HG03135 (cell line): Measurements from ENCODE around the gene ARHGEF28.

Experiments used
- ATAC-seq: cut with Tn5 transposase; IDR thresholded peaks from one replicate; pipeline ENCODE4 v1.9.1; 2021; ENCODE audit warnings: mild to moderate bottlenecking, moderate library complexity; ENCODE audit not compliant: unreplicated experiment

The ARHGEF28 gene, protein sequence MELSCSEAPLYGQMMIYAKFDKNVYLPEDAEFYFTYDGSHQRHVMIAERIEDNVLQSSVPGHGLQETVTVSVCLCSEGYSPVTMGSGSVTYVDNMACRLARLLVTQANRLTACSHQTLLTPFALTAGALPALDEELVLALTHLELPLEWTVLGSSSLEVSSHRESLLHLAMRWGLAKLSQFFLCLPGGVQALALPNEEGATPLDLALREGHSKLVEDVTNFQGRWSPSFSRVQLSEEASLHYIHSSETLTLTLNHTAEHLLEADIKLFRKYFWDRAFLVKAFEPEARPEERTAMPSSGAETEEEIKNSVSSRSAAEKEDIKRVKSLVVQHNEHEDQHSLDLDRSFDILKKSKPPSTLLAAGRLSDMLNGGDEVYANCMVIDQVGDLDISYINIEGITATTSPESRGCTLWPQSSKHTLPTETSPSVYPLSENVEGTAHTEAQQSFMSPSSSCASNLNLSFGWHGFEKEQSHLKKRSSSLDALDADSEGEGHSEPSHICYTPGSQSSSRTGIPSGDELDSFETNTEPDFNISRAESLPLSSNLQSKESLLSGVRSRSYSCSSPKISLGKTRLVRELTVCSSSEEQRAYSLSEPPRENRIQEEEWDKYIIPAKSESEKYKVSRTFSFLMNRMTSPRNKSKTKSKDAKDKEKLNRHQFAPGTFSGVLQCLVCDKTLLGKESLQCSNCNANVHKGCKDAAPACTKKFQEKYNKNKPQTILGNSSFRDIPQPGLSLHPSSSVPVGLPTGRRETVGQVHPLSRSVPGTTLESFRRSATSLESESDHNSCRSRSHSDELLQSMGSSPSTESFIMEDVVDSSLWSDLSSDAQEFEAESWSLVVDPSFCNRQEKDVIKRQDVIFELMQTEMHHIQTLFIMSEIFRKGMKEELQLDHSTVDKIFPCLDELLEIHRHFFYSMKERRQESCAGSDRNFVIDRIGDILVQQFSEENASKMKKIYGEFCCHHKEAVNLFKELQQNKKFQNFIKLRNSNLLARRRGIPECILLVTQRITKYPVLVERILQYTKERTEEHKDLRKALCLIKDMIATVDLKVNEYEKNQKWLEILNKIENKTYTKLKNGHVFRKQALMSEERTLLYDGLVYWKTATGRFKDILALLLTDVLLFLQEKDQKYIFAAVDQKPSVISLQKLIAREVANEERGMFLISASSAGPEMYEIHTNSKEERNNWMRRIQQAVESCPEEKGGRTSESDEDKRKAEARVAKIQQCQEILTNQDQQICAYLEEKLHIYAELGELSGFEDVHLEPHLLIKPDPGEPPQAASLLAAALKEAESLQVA (N-terminal part only)

DNA sequence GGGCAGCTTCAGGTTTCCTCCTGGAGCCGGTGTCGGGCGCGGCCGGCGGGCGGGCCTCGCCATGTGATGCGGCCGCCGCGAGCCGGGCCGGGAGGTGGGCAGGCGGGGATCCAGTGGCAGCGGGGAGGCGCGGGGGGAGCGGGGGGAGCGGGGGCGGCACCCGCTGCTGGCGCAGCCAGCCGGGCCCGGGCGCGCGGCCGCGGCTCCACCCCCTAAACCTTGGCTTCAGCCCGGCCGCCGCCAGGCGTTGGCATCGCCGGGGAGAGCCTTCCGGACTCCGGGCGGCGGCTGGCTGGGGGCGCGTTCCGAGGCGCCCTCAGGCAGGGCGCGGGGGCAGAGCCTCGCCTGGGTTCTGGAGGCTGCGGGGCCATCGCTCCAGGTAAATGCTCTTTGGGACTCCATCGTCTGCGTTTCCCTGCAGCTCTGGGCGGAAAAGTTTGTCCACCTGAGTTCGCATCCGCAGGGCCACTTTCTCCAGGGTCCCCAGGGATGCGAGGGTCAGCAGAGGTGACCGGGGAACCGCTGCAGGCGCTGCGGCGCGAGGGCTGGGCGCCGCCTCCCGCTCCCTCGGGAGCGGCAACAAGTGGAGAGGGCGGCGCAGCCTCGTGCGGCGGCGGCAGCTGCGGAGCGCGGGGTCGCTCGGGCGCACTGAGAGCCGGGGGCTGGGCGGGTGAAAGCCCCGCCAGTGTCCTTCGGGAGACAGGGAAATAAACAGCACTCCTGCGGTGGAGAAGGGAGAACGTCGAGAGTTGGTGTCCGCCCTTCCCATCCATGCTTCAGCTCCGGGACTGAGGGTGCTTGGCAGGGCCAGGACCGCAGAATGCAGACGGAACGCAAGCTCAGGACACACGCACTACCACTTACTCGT lies at the start of gene ARHGEF28:
Gene ARHGEF28 (plus strand): TSS at position 253 of the 868 bp plus-strand sequence. CDS start 58,656 bp downstream, outside the sequence.
- ATAC-seq = no peak

DNA sequence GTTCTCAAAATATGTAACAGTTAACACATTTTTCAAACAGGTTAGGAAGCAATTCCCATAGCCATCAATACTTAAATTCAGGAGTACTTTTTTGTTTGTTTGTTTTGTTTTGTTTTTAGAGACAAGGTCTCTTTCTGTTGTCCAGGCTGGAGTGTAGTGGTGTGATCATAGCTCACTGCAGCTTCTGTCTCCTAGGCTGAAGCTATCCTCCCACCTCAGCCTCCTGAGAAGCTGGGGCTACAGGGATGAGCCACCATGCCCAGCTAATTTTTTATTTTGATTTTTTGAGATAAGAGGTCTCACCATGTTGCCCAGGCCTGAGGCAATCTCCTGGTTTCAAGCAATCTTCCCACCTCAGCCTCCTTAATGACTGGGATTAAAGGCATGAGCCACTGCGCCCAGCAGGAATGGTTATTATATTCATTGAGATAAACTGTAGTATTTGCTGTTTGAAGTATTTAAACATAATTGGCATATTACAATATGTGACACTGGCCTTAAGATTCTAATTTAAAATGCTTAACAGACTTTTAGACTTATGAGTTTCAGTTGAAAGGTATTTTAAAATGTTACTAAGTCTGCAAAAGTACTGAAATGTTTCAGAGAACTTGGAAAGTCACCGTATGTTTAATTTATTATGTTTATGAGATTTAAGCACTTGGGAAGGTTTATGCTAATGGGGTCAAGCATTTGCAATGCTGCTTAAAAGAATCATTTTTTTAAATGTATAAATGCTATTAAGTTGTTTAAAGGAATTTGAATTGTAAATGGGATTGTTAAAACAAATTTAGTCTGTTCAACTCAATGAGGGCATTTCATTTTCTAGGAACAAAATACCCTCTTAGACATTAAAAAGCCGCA lies 43.5 kb upstream of the ARHGEF28 start:
- ATAC-seq = no peak

DNA sequence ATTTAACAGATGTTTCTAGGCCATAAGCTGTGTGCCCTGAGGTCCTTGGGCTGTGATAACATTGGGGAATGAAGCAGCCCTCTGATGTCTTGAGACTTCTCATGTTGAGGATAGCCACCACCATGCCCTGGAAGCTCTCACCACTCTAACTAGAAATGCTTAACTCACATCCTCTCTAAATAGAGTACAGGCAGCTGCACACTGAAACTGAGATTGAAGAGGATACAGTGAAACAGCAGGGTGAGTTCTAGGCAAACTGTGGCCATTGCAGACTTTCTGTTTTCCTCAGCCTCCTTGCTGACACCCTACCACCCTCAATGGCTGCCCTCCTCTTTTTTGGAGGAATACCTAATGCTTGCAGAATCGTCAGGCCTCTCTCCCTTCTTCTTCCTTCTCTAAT lies 38.1 kb upstream of the ARHGEF28 start:
- ATAC-seq = peak; percentile 74

DNA sequence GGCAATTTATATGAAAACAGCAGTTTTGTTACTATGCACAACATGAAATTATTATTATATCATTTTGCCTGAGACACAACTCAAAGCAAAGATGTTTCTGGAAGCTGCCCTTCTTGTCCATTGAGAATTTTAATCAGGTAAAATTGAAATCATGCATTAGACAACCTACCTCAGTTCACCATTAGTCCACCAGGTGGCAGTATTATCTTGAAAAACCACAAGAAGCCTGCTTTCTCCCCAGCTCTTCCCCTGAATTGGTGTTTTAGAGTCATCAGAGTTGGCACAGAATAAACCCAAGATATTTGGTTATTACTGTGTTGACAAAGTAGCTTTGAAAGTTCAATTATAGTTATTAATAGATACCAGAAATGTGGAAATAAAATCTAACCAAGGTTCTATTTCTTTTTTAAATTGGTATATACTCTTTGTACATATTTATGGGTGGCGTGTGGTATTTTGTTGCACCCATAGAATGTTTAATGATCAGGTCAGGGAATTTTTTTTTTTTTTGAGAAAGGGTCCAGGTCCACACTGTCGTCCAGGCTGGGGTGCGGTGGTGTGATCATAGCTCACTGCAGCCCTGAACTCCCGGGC lies 34.8 kb upstream of the ARHGEF28 start:
- ATAC-seq = no peak

DNA sequence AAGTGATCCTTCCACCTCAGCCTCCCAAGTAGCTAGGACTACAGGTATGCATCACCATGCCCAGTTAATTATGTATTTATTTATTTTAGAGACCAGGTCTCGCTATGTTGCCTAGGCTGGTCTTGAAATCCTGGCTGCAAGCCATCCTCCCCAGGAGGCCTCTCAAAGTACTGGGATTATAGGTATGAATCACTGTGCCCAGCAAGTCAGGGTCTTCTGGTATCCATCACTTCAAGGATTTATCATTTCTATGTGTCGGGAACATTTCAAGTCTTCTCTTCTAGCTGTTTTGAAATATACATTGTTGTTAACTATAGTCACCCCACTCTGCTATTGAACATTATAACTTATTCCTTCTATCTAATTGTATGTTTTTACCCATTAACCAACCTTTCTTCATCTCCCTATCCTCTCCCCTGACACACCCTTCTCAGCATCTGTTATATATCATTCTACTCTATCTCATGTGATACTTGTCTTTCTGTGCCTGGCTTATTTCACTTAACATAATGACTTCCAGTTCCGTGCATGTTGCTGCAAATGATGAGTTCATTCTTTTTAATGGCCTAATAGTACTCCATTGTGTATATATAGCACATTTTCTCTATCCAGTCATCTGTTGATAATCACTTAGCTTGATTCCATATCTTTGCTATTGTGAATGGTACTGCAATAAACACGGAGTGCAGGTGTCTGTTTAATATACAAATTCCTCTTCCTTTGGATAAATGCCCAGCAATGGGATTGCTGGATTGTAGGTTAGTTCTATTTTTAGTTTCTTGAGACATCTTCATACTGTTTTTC lies 34.1 kb upstream of the ARHGEF28 start:
- ATAC-seq = no peak

DNA sequence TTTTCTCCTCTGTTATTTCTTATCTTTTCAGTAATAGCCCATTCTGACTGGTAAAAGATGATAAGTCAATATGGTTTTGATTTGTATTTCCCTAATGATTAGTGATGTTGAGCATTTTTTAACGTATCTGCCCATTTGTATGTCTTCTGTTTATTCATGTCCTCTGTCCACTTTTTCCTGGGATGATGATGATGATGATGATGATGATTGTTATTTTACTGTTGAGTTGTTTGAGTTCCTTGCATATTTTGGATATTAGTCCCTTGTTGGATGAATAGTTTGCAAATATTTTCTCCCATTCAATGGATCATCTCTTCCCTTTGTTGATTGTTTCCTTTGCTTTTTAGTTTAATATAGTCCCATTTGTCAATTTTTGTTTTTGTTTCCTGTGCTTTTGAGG lies 33.4 kb upstream of the ARHGEF28 start:
- no peak for ATAC-seq

DNA sequence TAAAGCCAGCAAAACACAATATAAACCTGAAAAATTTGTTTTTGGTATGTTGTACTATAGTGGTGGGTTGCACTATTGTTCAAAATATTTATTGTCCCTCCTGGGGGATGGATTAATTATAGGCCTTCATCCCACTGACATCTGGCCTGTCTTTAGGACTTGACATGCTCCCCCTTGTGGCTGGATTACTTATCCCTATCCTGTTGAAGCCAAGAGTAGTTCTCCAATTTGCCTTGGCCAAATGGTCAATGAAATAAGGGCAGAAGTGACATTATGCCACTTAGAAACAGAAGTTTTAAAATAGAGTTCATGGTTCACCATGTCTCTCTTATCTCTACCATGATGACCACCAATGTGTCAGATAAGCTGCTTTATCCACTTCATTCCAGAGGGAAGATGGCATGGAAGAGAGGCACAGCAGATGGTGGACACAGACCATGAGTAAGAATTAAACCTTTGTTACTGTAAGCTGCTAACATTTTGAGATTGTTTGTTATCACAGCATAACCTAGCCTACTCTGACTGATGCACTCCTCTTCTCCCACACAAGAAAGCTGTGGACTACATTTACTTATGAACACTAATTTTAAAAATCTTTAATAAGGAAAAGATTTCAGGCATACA lies 29.2 kb upstream of the ARHGEF28 start:
- no peak for ATAC-seq

DNA sequence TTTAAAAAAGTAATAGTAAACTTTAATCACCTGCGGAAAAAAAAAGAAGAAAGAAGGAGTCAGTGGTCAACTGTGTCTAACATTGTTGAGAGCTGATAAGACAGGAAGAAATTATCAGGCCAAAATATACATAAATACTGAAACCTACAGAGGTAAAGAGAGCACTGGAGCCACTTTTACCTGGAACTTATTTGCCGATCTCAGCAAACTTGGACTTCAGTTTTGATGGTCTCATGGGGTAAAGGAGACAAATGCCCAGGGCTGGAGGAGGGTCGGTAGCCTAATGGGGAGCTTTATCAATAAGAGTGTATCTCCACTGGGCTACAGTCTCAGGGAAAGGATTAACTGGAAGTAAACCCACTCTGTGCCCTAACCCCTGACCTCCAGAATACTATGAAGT lies 26.6 kb upstream of the ARHGEF28 start:
- no peak for ATAC-seq

DNA sequence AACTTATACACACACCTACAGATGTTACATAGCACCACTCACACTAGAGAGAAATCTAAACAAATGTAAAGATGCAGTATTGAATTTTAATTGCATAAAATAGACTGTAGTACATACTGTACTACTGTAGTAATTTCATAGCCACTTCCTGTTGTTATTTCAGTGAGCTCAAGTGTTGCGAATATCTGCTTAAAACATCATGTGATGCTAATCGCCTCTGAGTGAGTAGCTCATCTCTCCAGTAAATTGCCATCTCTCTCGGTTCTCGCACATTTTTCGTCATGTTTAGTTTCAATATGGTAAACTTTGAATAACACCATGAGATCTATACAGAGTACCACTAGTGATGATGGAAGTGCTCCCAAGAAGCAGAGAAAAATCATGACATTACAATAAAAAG lies 22.0 kb upstream of the ARHGEF28 start:
- ATAC-seq = no peak

DNA sequence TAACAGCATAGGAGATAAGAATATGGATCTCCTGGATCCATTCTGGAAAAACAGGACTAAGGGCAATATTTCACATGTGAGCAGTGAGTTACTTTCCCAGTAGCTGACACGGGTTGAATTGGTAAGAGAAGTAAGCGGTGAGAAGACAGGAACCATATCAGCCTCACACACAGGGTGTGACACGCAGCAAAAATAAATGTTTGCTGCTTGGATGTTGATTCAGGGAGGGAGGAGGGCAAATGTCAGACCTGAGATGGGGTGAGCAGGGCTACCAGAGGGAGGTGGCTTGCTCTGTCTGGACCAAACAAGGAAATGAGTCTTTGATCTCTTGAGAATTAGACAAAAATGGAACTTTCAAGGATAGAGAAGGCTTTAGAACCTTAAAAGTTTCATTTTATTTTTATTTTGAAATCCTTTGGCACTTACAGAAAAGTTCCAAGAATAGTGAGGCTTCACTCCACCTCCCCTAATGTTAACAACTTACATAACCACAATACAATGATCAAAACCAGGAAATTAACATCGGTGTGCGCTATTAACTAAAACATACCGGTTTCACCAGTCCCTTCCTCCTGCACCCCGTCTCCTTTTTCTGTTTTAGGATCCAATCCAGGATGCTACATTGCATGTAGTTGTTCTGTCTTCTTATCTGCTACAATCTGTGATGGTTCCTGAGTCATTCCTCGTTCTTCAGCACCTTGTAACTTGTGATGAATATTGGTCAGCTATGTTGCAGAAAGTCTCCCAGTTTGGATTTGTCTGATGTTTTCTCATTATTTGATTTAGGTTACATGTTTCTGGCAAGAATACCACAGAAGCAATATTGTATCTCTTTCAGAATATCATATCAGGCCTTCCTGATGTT lies 20.5 kb upstream of the ARHGEF28 start:
- ATAC-seq = no peak

DNA sequence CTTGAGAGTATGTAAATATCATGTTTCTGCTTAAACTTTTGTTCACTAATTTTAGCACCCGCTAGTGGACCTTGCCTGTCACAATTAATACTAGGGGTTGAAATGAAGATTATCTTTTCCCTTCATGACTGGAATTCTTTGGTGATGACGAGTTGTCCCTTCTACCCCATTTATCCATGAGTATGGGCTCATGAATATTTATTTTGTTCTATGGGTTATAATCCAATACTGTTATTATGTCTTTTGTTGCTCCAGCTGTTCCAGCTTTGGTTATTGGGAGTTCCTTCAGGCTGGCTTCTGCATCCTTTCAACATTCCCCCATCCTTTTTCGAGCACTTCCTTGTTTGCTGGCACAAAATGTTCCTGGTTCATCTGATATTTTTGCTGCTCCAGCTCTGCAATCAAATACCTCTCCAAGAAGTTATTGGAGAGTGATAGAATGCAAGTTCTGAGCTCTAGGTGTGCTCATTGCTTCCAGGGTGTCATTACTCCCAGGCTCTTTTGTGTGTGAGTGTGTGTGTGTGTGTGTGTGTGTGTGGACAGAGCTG lies 19.7 kb upstream of the ARHGEF28 start:
- ATAC-seq = no peak

DNA sequence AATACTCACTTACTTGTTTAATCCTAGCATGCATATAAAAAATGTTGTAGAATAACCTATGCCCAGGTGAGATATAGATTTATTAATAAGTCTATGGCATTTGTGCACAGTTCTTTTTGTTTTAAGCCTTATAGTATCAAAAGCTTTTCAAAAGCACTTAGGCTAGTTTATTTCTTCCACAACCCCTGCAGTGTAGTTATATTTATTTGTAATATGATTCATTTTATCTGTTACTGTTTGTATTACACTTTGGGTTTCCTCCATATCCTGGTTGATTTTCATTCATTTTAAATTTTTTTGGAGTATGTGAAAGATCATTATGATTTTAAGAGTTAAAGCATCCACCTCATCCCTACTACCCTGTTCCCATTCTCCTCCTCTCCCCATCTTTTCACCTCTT lies 18.8 kb upstream of the ARHGEF28 start:
- no peak for ATAC-seq

DNA sequence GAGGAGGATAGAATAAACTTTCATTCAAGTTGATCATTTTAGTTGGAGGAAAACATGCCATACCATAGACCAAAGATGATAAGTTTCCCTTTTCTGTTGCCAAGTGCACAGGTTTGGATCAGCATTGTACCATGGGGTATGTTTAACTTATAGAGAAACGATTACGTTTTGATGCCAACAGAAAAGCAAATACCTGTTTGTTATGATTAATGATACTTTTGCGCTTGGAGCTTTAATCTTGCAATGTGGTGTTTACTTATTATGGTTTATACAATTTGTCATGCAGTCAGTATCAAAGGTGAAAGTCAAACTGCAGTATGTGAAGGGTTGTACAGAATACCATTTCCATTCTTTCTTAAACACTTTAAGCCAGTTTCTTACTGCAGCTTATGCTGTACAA lies 13.2 kb upstream of the ARHGEF28 start:
- ATAC-seq = no peak

DNA sequence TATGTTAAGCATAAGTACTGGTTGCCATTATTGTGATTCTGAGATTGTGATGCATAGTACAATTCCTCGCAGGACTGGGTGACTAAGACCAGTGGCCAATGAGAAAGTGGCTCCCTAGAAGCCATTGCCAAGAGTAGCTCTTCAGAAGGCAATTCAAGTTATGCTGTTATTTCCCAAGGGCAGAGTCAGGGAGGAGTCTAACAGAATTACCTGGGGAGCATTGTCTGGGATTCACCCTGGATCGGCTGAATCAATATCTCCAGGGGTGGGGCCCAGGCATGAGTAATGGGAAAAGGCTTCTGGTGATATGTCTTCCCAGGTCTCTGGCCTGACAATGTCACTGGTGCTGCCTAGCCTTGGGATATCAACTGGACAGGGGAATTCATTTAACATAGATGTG lies 10.9 kb upstream of the ARHGEF28 start:
- ATAC-seq = no peak

DNA sequence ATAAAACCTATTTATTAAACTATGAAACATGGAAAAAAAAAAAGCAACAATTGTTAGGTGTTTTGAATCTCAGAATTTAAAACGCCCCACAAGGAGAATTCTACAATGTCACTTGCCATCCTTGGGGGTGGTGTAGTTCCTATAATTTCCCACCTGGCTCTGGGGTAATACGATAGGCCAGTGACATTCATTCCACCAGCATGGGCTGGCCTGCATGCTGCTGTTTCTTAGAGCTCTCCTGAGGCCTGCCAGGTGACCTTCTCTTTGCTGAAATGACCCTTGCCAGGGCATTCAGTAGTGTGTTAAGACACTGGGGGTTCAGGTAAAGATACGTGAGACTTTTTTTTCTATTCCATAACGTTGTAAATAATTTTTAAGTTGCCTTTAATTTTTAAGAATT lies 10.0 kb upstream of the ARHGEF28 start:
- ATAC-seq = no peak

DNA sequence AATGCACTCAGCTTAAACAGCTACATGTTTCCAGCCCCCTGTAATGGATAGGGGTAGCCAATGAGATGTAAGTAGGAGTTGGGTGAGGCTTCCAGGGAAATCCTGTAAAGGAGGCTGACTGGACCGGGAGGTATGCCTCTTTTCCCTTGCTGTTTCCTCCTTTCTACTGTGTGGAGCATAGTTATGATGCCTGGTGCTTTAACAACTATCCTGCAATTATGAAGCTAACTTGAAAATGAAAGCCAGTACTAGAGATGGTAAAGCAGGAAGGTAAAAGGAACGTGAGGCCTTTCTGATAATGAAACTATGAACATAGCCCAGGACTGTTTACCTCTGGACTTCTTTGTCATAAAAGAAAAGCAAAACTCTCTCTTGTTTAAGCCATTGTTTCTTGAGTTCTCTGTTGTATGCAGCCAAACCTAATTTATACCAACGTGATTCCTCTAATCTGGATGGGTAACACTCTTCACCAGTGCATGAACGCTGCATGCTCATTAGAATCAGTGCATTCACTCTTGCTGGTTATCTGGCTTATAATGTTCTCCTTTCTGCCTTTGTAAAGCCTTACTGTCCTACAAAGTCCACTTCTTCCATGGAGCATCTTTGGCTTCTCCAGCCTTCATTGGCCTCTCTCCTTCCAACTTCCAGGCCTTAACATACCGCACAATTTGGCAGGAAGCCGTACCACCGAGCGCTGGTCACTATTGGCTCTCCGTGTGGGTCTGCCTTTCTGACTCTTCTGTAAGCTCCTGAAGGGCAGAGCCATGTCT lies 8.3 kb upstream of the ARHGEF28 start:
- ATAC-seq = no peak
